PC-9 (cell line): ENCODE data around the gene TCEA2. TPM values are rescaled to one million over a fixed set of nuclear protein-coding genes. Genes with fewer than 3 reads are reported as not detected.

Experiments used
- BruUV-seq: library from RNA; stranded (reverse); fragments of 400-500 nt; replicated peaks from 2 replicates; lab custom pipeline; 2021; lab: Mats Ljungman, UMichigan
- CTCF ChIA-PET: fragments of 300-600 bp; sonication (Branson Sonifier 250); formaldehyde crosslinking; loops from one replicate; lab custom pipeline; 2022; ENCODE audit warnings: antibody characterized with exemption; lab: Charles Lee
- POLR2A ChIA-PET: fragments of 300-600 bp; sonication (Branson Sonifier 250); formaldehyde crosslinking; loops from one replicate; lab custom pipeline; 2022; ENCODE audit warnings: antibody characterized with exemption; ENCODE audit not compliant: unreplicated experiment; lab: Charles Lee
- DNase-seq, 2 experiments: peaks; one replicate each; pipeline versions ENCODE4 v3.0.0 to v3.0.0-alpha.2; 2015 to 2022; ENCODE audit warnings: mixed read lengths in 1 of 2
- H2AFZ ChIP-seq: fragments of 200-600 bp; sonication (generic); 2 replicates; pipeline ENCODE4 v1.8.1; 2017; ENCODE audit warnings: antibody characterized with exemption
- H3F3A ChIP-seq: fragments of 200-600 bp; sonication (generic); 2 replicates; pipeline ENCODE4 v1.8.1; 2017; ENCODE audit warnings: antibody characterized with exemption, mild to moderate bottlenecking, low read depth; ENCODE audit not compliant: insufficient read depth
- H3K27ac ChIP-seq: fragments of 200-600 bp; sonication (generic); 2 replicates; pipeline ENCODE4 v1.6.1; 2016; ENCODE audit warnings: mixed run types
- H3K27me3 ChIP-seq: fragments of 200-600 bp; sonication (generic); 2 replicates; pipeline ENCODE4 v1.6.1; 2016; ENCODE audit warnings: low read depth, mixed run types; ENCODE audit not compliant: insufficient read depth
- H3K36me3 ChIP-seq: fragments of 200-600 bp; sonication (generic); 2 replicates; pipeline ENCODE4 v1.6.1; 2016; ENCODE audit warnings: low read depth, mixed run types
- H3K4me1 ChIP-seq: fragments of 200-600 bp; sonication (generic); replicated peaks from 2 replicates; pipeline ENCODE4 v1.6.1; 2016; ENCODE audit warnings: mixed run types; ENCODE audit not compliant: insufficient read depth
- H3K4me2 ChIP-seq: fragments of 200-600 bp; sonication (generic); 2 replicates; pipeline ENCODE4 v1.6.1; 2017; ENCODE audit warnings: mixed run types
- H3K4me3 ChIP-seq: fragments of 200-600 bp; sonication (generic); 2 replicates; pipeline ENCODE4 v1.6.1; 2016; ENCODE audit warnings: mixed run types
- H3K79me2 ChIP-seq: fragments of 200-600 bp; sonication (generic); 2 replicates; pipeline ENCODE4 v1.6.1; 2017; ENCODE audit warnings: low read depth, mixed run types
- H3K9me2 ChIP-seq: fragments of 200-600 bp; sonication (generic); 2 replicates; pipeline ENCODE4 v1.8.1; 2017; ENCODE audit warnings: mild to moderate bottlenecking; ENCODE audit not compliant: insufficient read depth
- H3K9me3 ChIP-seq: fragments of 200-600 bp; sonication (generic); 2 replicates; pipeline ENCODE4 v1.8.1; 2016; ENCODE audit warnings: low read depth; ENCODE audit not compliant: insufficient read depth
- H4K20me1 ChIP-seq: fragments of 200-600 bp; sonication (generic); 2 replicates; pipeline ENCODE4 v1.8.1; 2017; ENCODE audit not compliant: insufficient read depth
- EZH2 ChIP-seq: fragments of 200-600 bp; sonication (generic); IDR thresholded peaks from 2 replicates; pipeline ENCODE4 v1.8.0; 2017; ENCODE audit warnings: antibody characterized with exemption, low read depth
- intact Hi-C: fragments of 100-400 bp; cut with micrococcal nuclease; formaldehyde crosslinking; loops from one replicate; pipeline ENCODE4 v1.10.0; 2022; ENCODE audit not compliant: unreplicated experiment
- total RNA-seq: library from RNA; stranded (reverse); gene quantifications from 2 replicates; pipeline ENCODE4 v1.2.3, GENCODE V29; 2021
- TF ChIP-seq, protein P1 (sequence below): fragments of 200-600 bp; sonication (generic); conservative IDR thresholded peaks from 2 replicates; pipeline ENCODE4 v1.6.1; 2017; ENCODE audit warnings: mixed run types, antibody characterized with exemption, mild to moderate bottlenecking, moderate library complexity

TCEA2 gene
- total RNA-seq, 1 experiment from 2014 or later: 100 TPM

- Histone ChIP-seq H3K4me3 (no peak overlapping the region), H4K20me1 (peaks cover 17% of the 10 kb centered on the region), H3K4me1 (no peaks in the 10 kb centered on the region), H3K27ac (no peak overlapping the region), H3K9me3 (no peaks in the 10 kb centered on the region), H3K27me3 (no peaks in the 10 kb centered on the region), H3F3A (peaks cover 22% of the 10 kb centered on the region), H3K9me2 (no peaks in the 10 kb centered on the region), H3K79me2 (no peaks in the 10 kb centered on the region), H3K4me2 (no peak overlapping the region), H2AFZ (no peak overlapping the region), H3K36me3 (peaks cover 22% of the 10 kb centered on the region)
- BruUV-seq: no TSS peak
- POLR2A ChIA-PET: no interaction called here
- TF ChIP-seq, protein P1, sequence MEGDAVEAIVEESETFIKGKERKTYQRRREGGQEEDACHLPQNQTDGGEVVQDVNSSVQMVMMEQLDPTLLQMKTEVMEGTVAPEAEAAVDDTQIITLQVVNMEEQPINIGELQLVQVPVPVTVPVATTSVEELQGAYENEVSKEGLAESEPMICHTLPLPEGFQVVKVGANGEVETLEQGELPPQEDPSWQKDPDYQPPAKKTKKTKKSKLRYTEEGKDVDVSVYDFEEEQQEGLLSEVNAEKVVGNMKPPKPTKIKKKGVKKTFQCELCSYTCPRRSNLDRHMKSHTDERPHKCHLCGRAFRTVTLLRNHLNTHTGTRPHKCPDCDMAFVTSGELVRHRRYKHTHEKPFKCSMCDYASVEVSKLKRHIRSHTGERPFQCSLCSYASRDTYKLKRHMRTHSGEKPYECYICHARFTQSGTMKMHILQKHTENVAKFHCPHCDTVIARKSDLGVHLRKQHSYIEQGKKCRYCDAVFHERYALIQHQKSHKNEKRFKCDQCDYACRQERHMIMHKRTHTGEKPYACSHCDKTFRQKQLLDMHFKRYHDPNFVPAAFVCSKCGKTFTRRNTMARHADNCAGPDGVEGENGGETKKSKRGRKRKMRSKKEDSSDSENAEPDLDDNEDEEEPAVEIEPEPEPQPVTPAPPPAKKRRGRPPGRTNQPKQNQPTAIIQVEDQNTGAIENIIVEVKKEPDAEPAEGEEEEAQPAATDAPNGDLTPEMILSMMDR: no peak
- TF ChIP-seq EZH2: no peak
- intact Hi-C loops: no loop called here
- CTCF ChIA-PET: no interaction called here
- no peak for DNase-seq
Observed at GRCh38 chr20:64022671-64023360, 40.2 kb upstream of the TCEA2 start.

DNA sequence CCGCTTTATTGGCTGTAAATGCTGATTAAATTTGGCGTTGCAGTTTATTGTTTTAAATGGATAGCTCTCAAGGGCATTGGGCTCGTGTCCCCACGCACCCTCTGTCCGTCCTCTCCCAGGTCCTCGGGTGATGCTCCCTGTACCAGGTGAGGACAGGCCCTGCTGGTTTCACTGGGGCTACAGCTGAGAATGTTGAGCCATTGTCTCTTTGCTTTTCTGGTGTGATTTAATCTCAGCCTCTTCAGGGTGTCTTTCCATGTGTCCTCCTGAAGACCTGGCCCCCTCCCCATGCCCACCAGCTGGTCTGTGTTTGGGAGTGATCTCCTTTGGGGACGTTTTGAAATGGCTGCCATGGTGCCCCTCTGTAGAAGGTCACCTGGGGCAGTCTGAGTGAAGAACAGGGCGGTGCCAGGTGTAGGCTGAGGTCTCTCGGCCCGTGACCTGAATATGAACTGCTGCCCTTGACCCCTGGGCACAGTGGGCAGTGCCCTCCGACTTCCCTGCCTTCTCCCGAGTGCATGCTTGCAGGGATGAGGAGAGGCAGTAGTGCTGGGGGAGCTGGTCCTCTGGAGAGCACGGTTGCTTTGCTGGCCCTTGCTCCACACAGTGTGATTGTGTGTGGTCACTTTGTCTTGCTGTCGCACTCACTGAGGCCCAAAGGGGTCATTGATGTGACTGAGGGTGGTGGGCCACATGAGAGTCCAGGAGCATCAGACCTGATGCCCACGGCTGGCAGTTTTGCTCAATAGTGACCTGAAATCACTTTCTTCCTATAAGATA lies 39.4 kb upstream of the TCEA2 start:
- Histone ChIP-seq H4K20me1 (peaks cover 21% of the 10 kb centered on the region), H2AFZ (no peak overlapping the region), H3K27me3 (no peaks in the 10 kb centered on the region), H3K4me3 (no peak overlapping the region), H3K36me3 (peaks cover 22% of the 10 kb centered on the region), H3F3A (peaks cover 22% of the 10 kb centered on the region), H3K27ac (no peak overlapping the region), H3K4me1 (no peaks in the 10 kb centered on the region), H3K79me2 (no peaks in the 10 kb centered on the region), H3K9me3 (no peaks in the 10 kb centered on the region), H3K4me2 (no peak overlapping the region), H3K9me2 (no peaks in the 10 kb centered on the region)
- DNase-seq: no peak
- intact Hi-C loops: no loop called here
- no TSS peak for BruUV-seq
- TF ChIP-seq, protein P1: no peak
- TF ChIP-seq EZH2: no peak
- ChIA-PET POLR2A (no interaction called here), CTCF (no interaction called here)

DNA sequence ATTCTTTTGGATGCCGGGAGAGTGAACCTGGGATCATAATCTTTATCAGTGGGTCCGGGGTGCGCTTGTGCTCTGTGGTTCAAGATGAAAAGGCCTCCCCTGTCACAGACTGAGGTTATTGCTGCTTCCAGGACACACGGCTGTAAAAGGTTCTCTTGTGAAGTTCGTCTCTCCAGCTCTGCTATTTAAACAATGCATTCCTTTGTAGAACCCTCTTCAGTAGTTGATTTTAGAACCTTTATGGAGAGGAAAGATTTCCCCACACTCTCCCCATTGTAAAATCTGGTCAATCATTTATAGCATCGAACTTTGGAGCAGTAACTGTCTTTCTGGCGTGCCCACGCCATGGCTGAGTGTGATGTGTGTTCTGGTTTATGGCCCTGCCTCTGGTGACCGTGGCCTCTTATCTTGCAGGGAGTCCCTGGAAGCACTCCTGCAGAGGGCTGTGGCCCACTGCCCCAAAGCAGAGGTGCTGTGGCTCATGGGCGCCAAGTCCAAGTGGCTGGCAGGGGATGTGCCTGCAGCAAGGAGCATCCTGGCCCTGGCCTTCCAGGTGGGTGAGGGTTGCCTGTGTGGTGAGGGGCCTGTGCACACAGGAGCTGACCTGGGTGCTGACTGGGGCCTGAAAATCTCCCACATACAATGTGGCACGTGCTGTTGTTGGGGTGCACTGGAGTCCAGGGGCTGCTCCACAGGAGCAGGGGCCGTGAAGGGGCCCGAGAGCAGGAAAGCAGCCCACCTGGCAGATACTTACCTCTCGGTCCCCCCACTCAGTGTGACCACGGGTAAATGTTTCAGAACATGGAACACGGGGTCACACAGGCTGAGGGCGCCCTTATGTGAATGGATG lies 38.6 kb upstream of the TCEA2 start:
- Histone ChIP-seq H3K36me3 (peaks cover 23% of the 10 kb centered on the region), H3K4me3 (no peak overlapping the region), H3K79me2 (no peaks in the 10 kb centered on the region), H3K4me2 (no peak overlapping the region), H3K27me3 (no peaks in the 10 kb centered on the region), H3K9me3 (no peaks in the 10 kb centered on the region), H3K4me1 (no peaks in the 10 kb centered on the region), H3K27ac (no peak overlapping the region), H4K20me1 (peaks cover 21% of the 10 kb centered on the region), H3K9me2 (no peaks in the 10 kb centered on the region), H3F3A (peaks cover 20% of the 10 kb centered on the region), H2AFZ (no peak overlapping the region)
- DNase-seq: no peak
- intact Hi-C loops: no loop called here
- TF ChIP-seq EZH2: no peak
- TF ChIP-seq, protein P1: no peak
- ChIA-PET POLR2A (no interaction called here), CTCF (no interaction called here)
- BruUV-seq: no TSS peak
